Measurements from ENCODE around the gene FGFR2.

The FGFR2 gene

DNA sequence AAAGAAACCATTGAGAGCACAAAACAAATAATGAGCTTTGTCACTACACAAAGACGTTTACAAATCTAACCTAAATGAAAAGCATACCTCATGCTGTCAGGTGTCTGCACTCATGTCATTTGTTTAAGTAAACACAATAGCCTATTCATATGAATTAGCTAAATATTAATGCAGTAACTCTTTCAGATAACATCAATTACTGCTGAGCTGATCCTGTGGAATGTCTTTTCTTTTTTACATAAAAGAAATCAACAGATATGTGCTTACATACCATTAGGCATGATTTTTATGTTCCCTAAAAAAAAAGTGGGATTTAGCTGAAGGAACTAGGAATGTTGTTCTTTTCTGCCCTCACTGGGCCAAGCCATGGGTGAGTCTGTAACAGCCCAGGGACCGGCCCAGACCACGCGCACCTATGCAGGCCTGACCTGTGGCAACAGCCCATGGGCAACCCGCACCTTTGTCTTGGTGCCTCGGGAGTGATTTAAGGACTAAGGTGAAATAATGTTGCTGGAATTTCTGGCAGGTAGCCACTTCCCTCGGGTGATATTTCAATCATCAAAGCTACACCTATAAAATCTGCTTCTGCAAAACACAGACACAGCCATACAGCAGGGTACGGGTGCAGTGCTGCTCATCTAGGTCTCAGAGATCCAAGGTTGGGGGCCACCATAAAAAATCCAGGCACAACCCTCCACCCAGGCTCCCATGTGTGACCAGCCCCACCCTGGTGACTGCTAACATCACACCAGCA lies 44.6 kb downstream of the FGFR2 start:
- Histone ChIP-seq H3K79me2 (ENCODE audit: low read length) (no peaks in the 10 kb centered on the region), H3K9me3 (ENCODE audit: insufficient read depth, low read length) (no peaks in the 10 kb centered on the region; the same call in 1 of the 2 replicates), H3K27ac (ENCODE audit: low read length) (no peak overlapping the region), H3K4me3 (ENCODE audit: low read length) (no peak overlapping the region), H4K20me1 (ENCODE audit: insufficient read depth, low read length) (no peaks in the 10 kb centered on the region), H3K9ac (ENCODE audit: low read length) (no peak overlapping the region), H3K4me1 (ENCODE audit: low read length) (peaks cover 20% of the 10 kb centered on the region), H3K36me3 (replicated peaks; ENCODE audit: low read depth, low read length) (no peaks in the 10 kb centered on the region), H2AFZ (ENCODE audit: low read depth, low read length) (no peak overlapping the region), H3K27me3 (ENCODE audit: low read depth, low read length) (peaks cover 5% of the 10 kb centered on the region), H3K4me2 (ENCODE audit: low read length) (no peak overlapping the region)
- TF ChIP-seq EZH2phosphoT487 (IDR thresholded peaks at IDR 0.05; ENCODE audit: low read depth): no peak
- TF ChIP-seq, protein P1, sequence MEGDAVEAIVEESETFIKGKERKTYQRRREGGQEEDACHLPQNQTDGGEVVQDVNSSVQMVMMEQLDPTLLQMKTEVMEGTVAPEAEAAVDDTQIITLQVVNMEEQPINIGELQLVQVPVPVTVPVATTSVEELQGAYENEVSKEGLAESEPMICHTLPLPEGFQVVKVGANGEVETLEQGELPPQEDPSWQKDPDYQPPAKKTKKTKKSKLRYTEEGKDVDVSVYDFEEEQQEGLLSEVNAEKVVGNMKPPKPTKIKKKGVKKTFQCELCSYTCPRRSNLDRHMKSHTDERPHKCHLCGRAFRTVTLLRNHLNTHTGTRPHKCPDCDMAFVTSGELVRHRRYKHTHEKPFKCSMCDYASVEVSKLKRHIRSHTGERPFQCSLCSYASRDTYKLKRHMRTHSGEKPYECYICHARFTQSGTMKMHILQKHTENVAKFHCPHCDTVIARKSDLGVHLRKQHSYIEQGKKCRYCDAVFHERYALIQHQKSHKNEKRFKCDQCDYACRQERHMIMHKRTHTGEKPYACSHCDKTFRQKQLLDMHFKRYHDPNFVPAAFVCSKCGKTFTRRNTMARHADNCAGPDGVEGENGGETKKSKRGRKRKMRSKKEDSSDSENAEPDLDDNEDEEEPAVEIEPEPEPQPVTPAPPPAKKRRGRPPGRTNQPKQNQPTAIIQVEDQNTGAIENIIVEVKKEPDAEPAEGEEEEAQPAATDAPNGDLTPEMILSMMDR (IDR thresholded peaks at IDR 0.05; ENCODE audit: low read depth, low read length): no peak

DNA sequence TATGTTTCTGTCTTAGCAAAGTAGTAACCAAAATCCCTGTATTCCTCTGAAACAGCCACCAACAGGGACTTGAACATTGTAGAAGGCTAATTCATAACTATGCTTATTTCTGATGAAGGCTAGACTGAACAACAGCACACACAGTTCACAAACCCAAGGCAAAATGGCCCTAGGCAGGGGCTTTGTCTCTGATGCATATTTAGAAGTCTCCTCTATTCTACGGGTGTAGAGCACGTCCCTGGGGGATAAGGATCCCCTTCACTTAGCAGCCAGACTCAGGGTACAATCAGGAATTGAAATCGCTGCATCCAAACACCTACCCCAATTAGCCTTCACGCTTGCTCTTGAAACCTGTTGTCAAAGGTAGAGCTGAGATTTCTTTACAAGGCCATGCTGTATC lies 45.5 kb downstream of the FGFR2 start:
- Histone ChIP-seq H3K4me2 (ENCODE audit: low read length) (no peak overlapping the region), H2AFZ (ENCODE audit: low read depth, low read length) (no peak overlapping the region), H3K79me2 (ENCODE audit: low read length) (no peaks in the 10 kb centered on the region), H3K9ac (ENCODE audit: low read length) (no peak overlapping the region), H3K27ac (ENCODE audit: low read length) (no peak overlapping the region), H3K9me3 (ENCODE audit: insufficient read depth, low read length) (no peaks in the 10 kb centered on the region; the same call in 1 of the 2 replicates), H3K27me3 (ENCODE audit: low read depth, low read length) (no peaks in the 10 kb centered on the region; the same call in 1 of the 2 replicates), H3K4me3 (ENCODE audit: low read length) (no peak overlapping the region), H3K36me3 (replicated peaks; ENCODE audit: low read depth, low read length) (no peaks in the 10 kb centered on the region), H3K4me1 (ENCODE audit: low read length) (peaks cover 20% of the 10 kb centered on the region), H4K20me1 (ENCODE audit: insufficient read depth, low read length) (no peaks in the 10 kb centered on the region)
- TF ChIP-seq, protein P1 (IDR thresholded peaks at IDR 0.05; ENCODE audit: low read depth, low read length): no peak
- no peak for TF ChIP-seq EZH2phosphoT487 (IDR thresholded peaks at IDR 0.05; ENCODE audit: low read depth)

DNA sequence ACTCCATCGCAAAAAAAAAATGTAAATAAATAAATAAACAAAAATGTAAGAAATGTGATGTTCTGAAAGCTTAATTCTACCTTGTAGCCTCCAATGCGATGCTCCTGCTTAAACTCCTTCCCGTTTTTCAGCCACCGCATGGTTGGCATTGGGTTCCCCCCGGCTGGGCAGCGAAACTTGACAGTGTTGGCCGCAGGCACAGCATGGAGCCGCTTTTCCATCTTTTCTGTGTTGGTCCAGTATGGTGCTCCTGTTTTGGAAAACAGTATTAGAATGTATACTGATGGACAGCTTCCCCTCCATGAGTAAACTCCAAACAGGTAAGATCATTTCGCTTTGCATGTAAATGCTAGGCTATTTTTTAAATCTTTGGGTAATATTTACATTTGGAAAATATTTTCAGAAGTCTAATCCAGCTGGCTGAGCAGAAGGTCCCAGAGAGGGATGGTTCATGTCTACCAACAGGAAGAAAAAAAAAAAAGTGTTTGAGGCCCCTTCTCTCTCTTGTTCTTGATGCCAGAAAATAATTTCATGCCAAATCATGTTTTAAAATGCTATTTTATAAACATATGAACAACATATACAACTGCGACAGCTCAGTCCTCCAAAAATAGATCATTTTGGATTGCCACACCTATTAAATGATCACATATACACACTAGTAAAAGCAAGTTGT lies 46.9 kb downstream of the FGFR2 start:
- peaks cover 6% of the 10 kb centered on the region for H3K4me1 ChIP-seq (ENCODE audit: low read length)
- no peaks in the 10 kb centered on the region; the same call in 1 of the 2 replicates for H3K9me3 ChIP-seq (ENCODE audit: insufficient read depth, low read length)
- H2AFZ ChIP-seq (ENCODE audit: low read depth, low read length): no peak overlapping the region
- no peaks in the 10 kb centered on the region for H3K79me2 ChIP-seq (ENCODE audit: low read length)
- H4K20me1 ChIP-seq (ENCODE audit: insufficient read depth, low read length): no peaks in the 10 kb centered on the region
- H3K4me3 ChIP-seq (ENCODE audit: low read length): no peak overlapping the region
- TF ChIP-seq EZH2phosphoT487 (IDR thresholded peaks at IDR 0.05; ENCODE audit: low read depth): no peak
- TF ChIP-seq, protein P1 (IDR thresholded peaks at IDR 0.05; ENCODE audit: low read depth, low read length): no peak
- no peak overlapping the region for H3K9ac ChIP-seq (ENCODE audit: low read length)
- no peaks in the 10 kb centered on the region for H3K36me3 ChIP-seq (replicated peaks; ENCODE audit: low read depth, low read length)
- H3K27me3 ChIP-seq (ENCODE audit: low read depth, low read length): no peaks in the 10 kb centered on the region
- H3K27ac ChIP-seq (ENCODE audit: low read length): no peak overlapping the region
- H3K4me2 ChIP-seq (ENCODE audit: low read length): no peak overlapping the region

DNA sequence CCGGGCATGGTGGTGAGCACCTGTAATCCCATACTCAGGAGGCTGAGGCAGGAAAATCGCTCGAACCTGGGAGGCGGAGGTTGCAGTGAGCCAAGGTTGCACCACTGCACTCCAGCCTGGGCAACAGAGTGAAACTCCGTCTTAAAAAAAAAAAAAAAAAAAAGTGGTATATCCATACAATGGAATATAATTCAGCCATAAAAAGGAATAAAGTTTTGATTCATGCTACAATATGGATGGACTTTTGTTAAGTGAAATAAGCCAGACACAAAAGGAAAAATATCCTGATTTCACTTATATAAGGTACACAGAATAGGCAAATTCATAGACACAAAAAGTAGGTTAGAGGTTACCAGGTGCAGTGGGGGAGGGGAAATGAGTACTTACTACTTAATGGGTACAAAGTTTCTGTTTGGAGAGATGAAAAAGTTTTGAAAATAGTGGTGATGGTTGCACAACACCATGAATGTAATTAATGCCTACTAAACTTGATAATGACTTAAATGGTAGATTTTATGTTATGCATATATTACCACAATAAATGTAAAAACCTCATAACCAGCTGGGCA lies 53.9 kb downstream of the FGFR2 start:
- H3K4me2 ChIP-seq (ENCODE audit: low read length): no peak overlapping the region
- H3K4me1 ChIP-seq (ENCODE audit: low read length): no peaks in the 10 kb centered on the region
- TF ChIP-seq, protein P1 (IDR thresholded peaks at IDR 0.05; ENCODE audit: low read depth, low read length): no peak
- no peak for TF ChIP-seq EZH2phosphoT487 (IDR thresholded peaks at IDR 0.05; ENCODE audit: low read depth)
- H3K27me3 ChIP-seq (ENCODE audit: low read depth, low read length): peaks cover 3% of the 10 kb centered on the region; the same call in 1 of the 2 replicates
- H3K9ac ChIP-seq (ENCODE audit: low read length): no peak overlapping the region
- no peaks in the 10 kb centered on the region for H3K79me2 ChIP-seq (ENCODE audit: low read length)
- H2AFZ ChIP-seq (ENCODE audit: low read depth, low read length): no peak overlapping the region
- no peak overlapping the region for H3K27ac ChIP-seq (ENCODE audit: low read length)
- H3K4me3 ChIP-seq (ENCODE audit: low read length): no peak overlapping the region
- no peaks in the 10 kb centered on the region for H3K9me3 ChIP-seq (ENCODE audit: insufficient read depth, low read length)
- H3K36me3 ChIP-seq (replicated peaks; ENCODE audit: low read depth, low read length): no peaks in the 10 kb centered on the region
- H4K20me1 ChIP-seq (ENCODE audit: insufficient read depth, low read length): no peaks in the 10 kb centered on the region

Data from OCI-LY3 (cell line).